ENCODE results near the gene KIR2DL4.
"Not testable (repeated sequence)": the region's sequence is repeated elsewhere in the genome, so short reads cannot be mapped to it uniquely, and the experiment has no call there.

KIR2DL4 gene

GRCh38 chr19:54805665-54806515, 2.5 kb downstream of the KIR2DL4 start:
- DNase-seq: no peak

- DNase-seq: no peak
Measured at GRCh38 chr19:54806516-54806838, 3.1 kb downstream of the KIR2DL4 start.

- DNase-seq: not testable (repeated sequence)
Measured at GRCh38 chr19:54814571-54814970, 11.2 kb downstream of the KIR2DL4 start.

- DNase-seq: not testable (repeated sequence)
Measured at GRCh38 chr19:54816251-54816650, 12.8 kb downstream of the KIR2DL4 start, which contains the start of gene KIR3DL1. Gene KIR3DL1 (plus strand): TSS chr19:54816468.

GRCh38 chr19:54817670-54818536, 14.5 kb downstream of the KIR2DL4 start:
- no peak for DNase-seq

- not testable (repeated sequence) for DNase-seq
Measured at GRCh38 chr19:54824416-54824815, 21.0 kb downstream of the KIR2DL4 start.

GRCh38 chr19:54825326-54825725, 21.9 kb downstream of the KIR2DL4 start:
- not testable (repeated sequence) for DNase-seq

GRCh38 chr19:54828064-54828463, 24.7 kb downstream of the KIR2DL4 start:
- DNase-seq: not testable (repeated sequence)

GRCh38 chr19:54832496-54832895, 29.1 kb downstream of the KIR2DL4 start, which contains the start of gene KIR2DS4:
Gene KIR2DS4 (plus strand): TSS chr19:54832676.
- not testable (repeated sequence) for DNase-seq

GRCh38 chr19:54835126-54835525, 31.7 kb downstream of the KIR2DL4 start:
- DNase-seq: not testable (repeated sequence)

GRCh38 chr19:54837522-54837921, 34.1 kb downstream of the KIR2DL4 start:
- not testable (repeated sequence) for DNase-seq

- not testable (repeated sequence) for DNase-seq
Measured at GRCh38 chr19:54843171-54843570, 39.8 kb downstream of the KIR2DL4 start.

- not testable (repeated sequence) for DNase-seq
Measured at GRCh38 chr19:54850061-54850640, 46.7 kb downstream of the KIR2DL4 start, which contains the start of gene KIR3DL2. Gene KIR3DL2 (plus strand): TSS chr19:54850443. CDS start chr19:54850476, 33 bp downstream.

GRCh38 chr19:54850930-54851329, 47.5 kb downstream of the KIR2DL4 start:
- DNase-seq: no peak

GRCh38 chr19:54851353-54851752, 47.9 kb downstream of the KIR2DL4 start:
- DNase-seq: peak; percentile 27

- DNase-seq: not testable (repeated sequence)
Measured at GRCh38 chr19:54855241-54855640, 51.8 kb downstream of the KIR2DL4 start.

- DNase-seq: not testable (repeated sequence)
Measured at GRCh38 chr19:54858476-54858875, 55.1 kb downstream of the KIR2DL4 start.

GRCh38 chr19:54859421-54859820, 56.0 kb downstream of the KIR2DL4 start:
- not testable (repeated sequence) for DNase-seq

GRCh38 chr19:54863459-54863858, 60.0 kb downstream of the KIR2DL4 start:
- DNase-seq: not testable (repeated sequence)
